GM23338 (cell line): ENCODE measurements around the gene SPOCK2. TPM values are rescaled to one million over a fixed set of nuclear protein-coding genes. Genes with fewer than 3 reads are reported as not detected.

Experiments used
- ATAC-seq: fragments of 200-7000 bp; cut with Tn5 transposase; 3 replicates; pipeline ENCODE4 v1.9.1; 2020
- DNase-seq: peaks from one replicate; pipeline ENCODE4 v3.0.0-alpha.2; 2015; ENCODE audit warnings: low spot score
- H2AFZ ChIP-seq: fragments of 200-600 bp; sonication (generic); 2 replicates; pipeline ENCODE4 v1.8.0; 2016; ENCODE audit warnings: antibody characterized with exemption, mild to moderate bottlenecking, moderate library complexity
- H3F3A ChIP-seq: fragments of 200-600 bp; sonication (generic); replicated peaks from 2 replicates; pipeline ENCODE4 v1.8.0; 2017; ENCODE audit warnings: antibody characterized with exemption, mixed run types, low read depth
- H3K27ac ChIP-seq: fragments of 200-600 bp; sonication (generic); 2 replicates; pipeline ENCODE4 v1.6.1; 2016; ENCODE audit warnings: low read depth
- H3K27me3 ChIP-seq: fragments of 200-600 bp; sonication (generic); 2 replicates; pipeline ENCODE4 v1.8.0; 2016; ENCODE audit warnings: mild to moderate bottlenecking, mixed run types, moderate library complexity; ENCODE audit not compliant: insufficient read depth
- H3K36me3 ChIP-seq: fragments of 200-600 bp; sonication (generic); 2 replicates; pipeline ENCODE4 v1.8.0; 2016; ENCODE audit warnings: mild to moderate bottlenecking; ENCODE audit not compliant: insufficient read depth
- H3K4me1 ChIP-seq: fragments of 200-600 bp; sonication (generic); 2 replicates; pipeline ENCODE4 v1.8.0; 2016; ENCODE audit warnings: mild to moderate bottlenecking, moderate library complexity; ENCODE audit not compliant: insufficient read depth
- H3K4me2 ChIP-seq: fragments of 200-600 bp; sonication (generic); 2 replicates; pipeline ENCODE4 v1.7.1; 2017; ENCODE audit warnings: mixed run types
- H3K4me3 ChIP-seq: fragments of 200-600 bp; sonication (generic); 2 replicates; pipeline ENCODE4 v1.6.1; 2016; ENCODE audit warnings: mixed run types
- H3K79me2 ChIP-seq: fragments of 200-600 bp; sonication (generic); replicated peaks from 2 replicates; pipeline ENCODE4 v1.8.0; 2017; ENCODE audit warnings: mild to moderate bottlenecking; ENCODE audit not compliant: insufficient read depth
- H3K9me2 ChIP-seq: fragments of 200-600 bp; sonication (generic); 2 replicates; pipeline ENCODE4 v1.8.0; 2017; ENCODE audit not compliant: insufficient read depth
- H4K20me1 ChIP-seq: fragments of 200-600 bp; sonication (generic); replicated peaks from 2 replicates; pipeline ENCODE4 v1.8.0; 2017; ENCODE audit warnings: mild to moderate bottlenecking; ENCODE audit not compliant: insufficient read depth
- H3K27ac Mint-ChIP-seq: 2 replicates; pipeline ENCODE4 v1.8.0; 2020; ENCODE audit warnings: inconsistent platforms, mild to moderate bottlenecking, moderate library complexity, mixed read lengths
- H3K27me3 Mint-ChIP-seq: 3 replicates; pipeline ENCODE4 v1.8.0; 2022; ENCODE audit warnings: low read depth, mild to moderate bottlenecking, moderate library complexity, mixed read lengths, inconsistent platforms; ENCODE audit not compliant: insufficient read depth, poor library complexity
- H3K36me3 Mint-ChIP-seq: 3 replicates; pipeline ENCODE4 v1.8.0; 2021; ENCODE audit warnings: low read depth, mild to moderate bottlenecking, inconsistent platforms, moderate library complexity, mixed read lengths
- H3K4me1 Mint-ChIP-seq: 3 replicates; pipeline ENCODE4 v1.8.0; 2020; ENCODE audit warnings: mild to moderate bottlenecking, inconsistent platforms, mixed read lengths
- H3K4me3 Mint-ChIP-seq: 3 replicates; pipeline ENCODE4 v1.8.0; 2021; ENCODE audit warnings: moderate library complexity, mild to moderate bottlenecking, inconsistent platforms, mixed read lengths
- H3K9me3 Mint-ChIP-seq: 3 replicates; pipeline ENCODE4 v1.8.0; 2020; ENCODE audit warnings: moderate library complexity, mild to moderate bottlenecking, inconsistent platforms, mixed read lengths
- CREB1 ChIP-seq: fragments of 250-450 bp; sonication (Bioruptor Pico); IDR thresholded peaks from 2 replicates; pipeline ENCODE4 v1.5.0; 2020; ENCODE audit warnings: low read depth, mild to moderate bottlenecking, moderate library complexity
- CTCF ChIP-seq, 2 experiments: fragments of 200-600 bp in 1 of 2; sonication (generic) in 1 of 2; conservative IDR thresholded peaks; 2 replicates each; pipeline versions ENCODE4 v1.5.1 to v1.6.1; 2016 to 2017; ENCODE audit warnings: antibody characterized with exemption in 2 of 2, low read depth in 2 of 2, mild to moderate bottlenecking in 2 of 2, moderate library complexity in 1 of 2
- POLR2AphosphoS5 ChIP-seq: IDR thresholded peaks from 2 replicates; pipeline ENCODE4 v1.6.1; 2016; ENCODE audit warnings: antibody characterized with exemption, low read depth
- REST ChIP-seq: IDR thresholded peaks from one replicate; pipeline ENCODE4 v1.6.1; 2018; ENCODE audit warnings: antibody characterized with exemption; ENCODE audit not compliant: unreplicated experiment
- ZNF331 ChIP-seq: fragments of 250-450 bp; sonication (Bioruptor Pico); IDR thresholded peaks from 2 replicates; pipeline ENCODE4 v1.5.0; 2020; ENCODE audit warnings: low read depth, mild to moderate bottlenecking, moderate library complexity
- ZNF462 ChIP-seq: fragments of 250-450 bp; sonication (Bioruptor Pico); IDR thresholded peaks from 2 replicates; pipeline ENCODE4 v1.5.0; 2020; ENCODE audit warnings: mild to moderate bottlenecking, moderate library complexity
- polyA plus RNA-seq: library from polyadenylated mRNA; unstranded; fragments of >200 nt; fragmentation: Nextera tagmentation; extraction: Ambion mirVana; gene quantifications from 2 replicates; pipeline ENCODE4 v1.2.1, GENCODE V29; 2016
- total RNA-seq: library from RNA; depleted of rRNA; stranded (reverse); fragments of >200 nt; shearing (Covaris generic); gene quantifications from 2 replicates; pipeline ENCODE4 v1.2.3, GENCODE V29; 2014
- TF ChIP-seq, protein P1 (sequence below): IDR thresholded peaks from 2 replicates; pipeline ENCODE4 v1.6.1; 2016; ENCODE audit warnings: antibody characterized with exemption

SPOCK2 gene
- total and polyA plus RNA-seq, 2 experiments from 2014 or later = 1.3 to 3.6 TPM

GRCh38 chr10:72069751-72070526, 18.4 kb downstream of the SPOCK2 start:
- H3K4me1 Mint-ChIP-seq = peaks cover 4% of the 10 kb centered on the region; the same call in 2 of the 3 replicates
- H3K27me3 Mint-ChIP-seq = peaks cover 20% of the 10 kb centered on the region
- TF ChIP-seq CTCF (conservative IDR thresholded peaks at IDR 0.05; ENCODE audit: low read depth in 2 of 2) = peak; percentile 67 to 73
- no peak for TF ChIP-seq POLR2AphosphoS5
- peak overlapping the region; percentile 47; the same call in 1 of the 2 replicates for H2AFZ ChIP-seq
- no peaks in the 10 kb centered on the region for H4K20me1 ChIP-seq
- H3F3A ChIP-seq = no peaks in the 10 kb centered on the region
- DNase-seq (peak; percentile 66), ATAC-seq (peak; percentile 66)
- no peak overlapping the region for H3K27ac Mint-ChIP-seq
- H3K4me1 ChIP-seq = no peaks in the 10 kb centered on the region
- no peaks in the 10 kb centered on the region for H3K79me2 ChIP-seq
- H3K4me3 ChIP-seq = no peak overlapping the region
- no peaks in the 10 kb centered on the region for H3K36me3 Mint-ChIP-seq
- H3K9me2 ChIP-seq = no peaks in the 10 kb centered on the region
- no peak overlapping the region; the same call in 2 of the 3 replicates for H3K4me3 Mint-ChIP-seq
- no peaks in the 10 kb centered on the region for H3K9me3 Mint-ChIP-seq
- no peaks in the 10 kb centered on the region for H3K27me3 ChIP-seq
- no peak overlapping the region for H3K4me2 ChIP-seq
- no peak overlapping the region for H3K27ac ChIP-seq
- H3K36me3 ChIP-seq = no peaks in the 10 kb centered on the region; the same call in 1 of the 2 replicates

- Mint-ChIP-seq H3K27ac (no peak overlapping the region), H3K9me3 (no peaks in the 10 kb centered on the region), H3K4me3 (no peak overlapping the region), H3K36me3 (no peaks in the 10 kb centered on the region), H3K27me3 (peaks cover 18% of the 10 kb centered on the region), H3K4me1 (peaks cover 4% of the 10 kb centered on the region; the same call in 2 of the 3 replicates)
- Histone ChIP-seq H3F3A (no peaks in the 10 kb centered on the region), H3K9me2 (no peaks in the 10 kb centered on the region), H2AFZ (no peak overlapping the region), H3K27me3 (no peaks in the 10 kb centered on the region), H3K4me2 (no peak overlapping the region), H3K4me3 (no peak overlapping the region), H3K36me3 (no peaks in the 10 kb centered on the region; the same call in 1 of the 2 replicates), H3K79me2 (no peaks in the 10 kb centered on the region), H3K4me1 (no peaks in the 10 kb centered on the region), H3K27ac (no peak overlapping the region), H4K20me1 (no peaks in the 10 kb centered on the region)
- ATAC-seq = no peak
- no peak for DNase-seq
- TF ChIP-seq ZNF462 (CRISPR knock-in tag) (no peak), CREB1 (CRISPR knock-in tag) (no peak), REST (no peak), ZNF331 (CRISPR knock-in tag) (no peak)
- TF ChIP-seq, protein P1, sequence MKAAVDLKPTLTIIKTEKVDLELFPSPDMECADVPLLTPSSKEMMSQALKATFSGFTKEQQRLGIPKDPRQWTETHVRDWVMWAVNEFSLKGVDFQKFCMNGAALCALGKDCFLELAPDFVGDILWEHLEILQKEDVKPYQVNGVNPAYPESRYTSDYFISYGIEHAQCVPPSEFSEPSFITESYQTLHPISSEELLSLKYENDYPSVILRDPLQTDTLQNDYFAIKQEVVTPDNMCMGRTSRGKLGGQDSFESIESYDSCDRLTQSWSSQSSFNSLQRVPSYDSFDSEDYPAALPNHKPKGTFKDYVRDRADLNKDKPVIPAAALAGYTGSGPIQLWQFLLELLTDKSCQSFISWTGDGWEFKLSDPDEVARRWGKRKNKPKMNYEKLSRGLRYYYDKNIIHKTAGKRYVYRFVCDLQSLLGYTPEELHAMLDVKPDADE = no peak
Measured at GRCh38 chr10:72068901-72069446, 19.4 kb downstream of the SPOCK2 start.
